Ectodermal cell (in vitro differentiated cells): ENCODE data around the gene TSGA10.

ENCODE experiments used
- H3K27ac ChIP-seq: 2 replicates; pipeline ENCODE4 v1.7.0; 2013; ENCODE audit warnings: mild to moderate bottlenecking, low read depth, low read length; ENCODE audit not compliant: insufficient read depth, poor library complexity, severe bottlenecking
- H3K27me3 ChIP-seq: 2 replicates; pipeline ENCODE4 v1.7.0; 2013; ENCODE audit warnings: mild to moderate bottlenecking, low read length; ENCODE audit not compliant: insufficient read depth, control insufficient read depth, poor library complexity, severe bottlenecking
- H3K36me3 ChIP-seq: one replicate; pipeline ENCODE4 v1.7.0; 2013; ENCODE audit warnings: low read length; ENCODE audit not compliant: control insufficient read depth, insufficient read depth
- H3K4me1 ChIP-seq: one replicate; pipeline ENCODE4 v1.7.0; 2013; ENCODE audit warnings: low read length; ENCODE audit not compliant: control insufficient read depth, insufficient read depth
- H3K4me3 ChIP-seq: 2 replicates; pipeline ENCODE4 v1.7.0; 2013; ENCODE audit warnings: low read depth, low read length, control low read depth; ENCODE audit not compliant: insufficient read depth
- H3K9me3 ChIP-seq: 2 replicates; pipeline ENCODE4 v1.7.0; 2013; ENCODE audit warnings: mild to moderate bottlenecking, low read length, moderate library complexity; ENCODE audit not compliant: control insufficient read depth
- WGBS, 2 experiments: methylation state at CpG; one replicate each; pipeline ENCODE4 v1.1.7; 2013; ENCODE audit warnings: missing lambda C conversion rate in 2 of 2; 5-methylcytosine and 5-hydroxymethylcytosine counted together

Gene TSGA10

DNA sequence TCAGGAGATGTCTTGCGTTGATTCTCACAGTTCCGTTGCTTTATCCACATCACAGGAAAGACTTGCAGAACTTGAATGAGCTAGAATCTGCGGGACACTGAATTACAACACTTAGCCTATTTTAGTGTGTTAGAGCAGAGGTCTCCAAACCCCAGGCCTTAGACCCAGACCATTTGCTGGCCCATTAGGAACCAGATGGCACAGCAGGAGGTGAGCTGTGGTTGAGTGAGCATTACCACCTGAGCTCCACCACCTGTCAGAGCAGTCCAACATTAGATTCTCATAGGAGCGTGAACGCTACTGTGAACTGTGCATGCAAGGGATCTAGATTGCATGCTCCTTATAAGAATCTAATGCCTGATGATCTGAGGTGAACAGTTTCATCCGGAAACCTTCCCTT is 30.1 kb upstream of the TSGA10 start:
- Histone ChIP-seq H3K4me1 (peaks cover 8% of the 10 kb centered on the region), H3K27ac (no peak overlapping the region), H3K9me3 (no peaks in the 10 kb centered on the region), H3K36me3 (no peaks in the 10 kb centered on the region), H3K4me3 (no peak overlapping the region), H3K27me3 (no peaks in the 10 kb centered on the region)
- WGBS, 2 experiments: 82 to 84% methylated on average over 6 of the region's 6 CpGs

DNA sequence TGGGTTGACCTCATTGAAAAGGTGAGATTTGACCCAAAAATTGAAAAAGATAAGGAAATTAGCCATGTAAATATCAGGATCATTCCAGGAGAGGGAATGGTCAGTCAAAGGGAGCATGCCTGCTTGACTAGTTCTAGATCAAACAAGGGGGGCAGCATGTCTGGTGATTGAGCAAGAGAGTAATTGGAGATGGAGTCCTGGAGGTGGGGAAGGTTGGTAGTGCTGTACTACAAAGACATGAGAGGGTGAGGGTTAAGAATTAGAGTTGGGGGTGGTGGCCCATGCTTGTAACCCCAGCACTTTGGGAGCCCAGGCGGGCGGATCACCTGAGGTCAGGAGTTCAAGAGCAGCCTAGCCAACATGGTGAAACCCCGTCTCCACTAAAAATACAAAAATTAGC is 28.3 kb upstream of the TSGA10 start:
- H3K27ac ChIP-seq: no peak overlapping the region
- H3K36me3 ChIP-seq: no peaks in the 10 kb centered on the region
- H3K9me3 ChIP-seq: no peaks in the 10 kb centered on the region
- H3K27me3 ChIP-seq: no peaks in the 10 kb centered on the region
- 92 to 96% methylated on average over 3 of the region's 3 CpGs for WGBS, 2 experiments
- no peak overlapping the region for H3K4me3 ChIP-seq
- peaks cover 8% of the 10 kb centered on the region for H3K4me1 ChIP-seq

DNA sequence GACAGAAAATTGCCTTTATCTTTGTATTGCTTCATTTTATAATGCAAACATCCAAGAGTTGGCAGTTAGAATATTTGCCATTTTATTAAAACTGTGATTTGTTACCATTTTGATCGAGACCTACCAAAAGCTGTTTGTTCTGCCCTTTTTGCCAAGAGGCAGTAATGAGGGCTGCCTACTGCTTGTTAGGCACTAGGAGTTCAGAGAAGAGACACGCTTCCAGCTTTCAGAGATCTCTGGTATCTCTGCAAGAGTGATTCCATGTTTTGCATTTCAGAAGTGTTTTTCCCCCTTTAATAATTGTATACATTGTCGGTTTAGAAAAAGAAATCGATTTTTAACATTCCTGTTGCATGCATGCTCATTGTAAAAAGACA is 26.9 kb upstream of the TSGA10 start:
- Histone ChIP-seq H3K27ac (peak overlapping the region; percentile 67), H3K27me3 (no peaks in the 10 kb centered on the region), H3K9me3 (no peaks in the 10 kb centered on the region), H3K4me1 (peaks cover 8% of the 10 kb centered on the region), H3K36me3 (no peaks in the 10 kb centered on the region), H3K4me3 (peak overlapping the region; percentile 76)
- WGBS, 2 experiments: 1 to 6% methylated on average over 4 of the region's 4 CpGs

DNA sequence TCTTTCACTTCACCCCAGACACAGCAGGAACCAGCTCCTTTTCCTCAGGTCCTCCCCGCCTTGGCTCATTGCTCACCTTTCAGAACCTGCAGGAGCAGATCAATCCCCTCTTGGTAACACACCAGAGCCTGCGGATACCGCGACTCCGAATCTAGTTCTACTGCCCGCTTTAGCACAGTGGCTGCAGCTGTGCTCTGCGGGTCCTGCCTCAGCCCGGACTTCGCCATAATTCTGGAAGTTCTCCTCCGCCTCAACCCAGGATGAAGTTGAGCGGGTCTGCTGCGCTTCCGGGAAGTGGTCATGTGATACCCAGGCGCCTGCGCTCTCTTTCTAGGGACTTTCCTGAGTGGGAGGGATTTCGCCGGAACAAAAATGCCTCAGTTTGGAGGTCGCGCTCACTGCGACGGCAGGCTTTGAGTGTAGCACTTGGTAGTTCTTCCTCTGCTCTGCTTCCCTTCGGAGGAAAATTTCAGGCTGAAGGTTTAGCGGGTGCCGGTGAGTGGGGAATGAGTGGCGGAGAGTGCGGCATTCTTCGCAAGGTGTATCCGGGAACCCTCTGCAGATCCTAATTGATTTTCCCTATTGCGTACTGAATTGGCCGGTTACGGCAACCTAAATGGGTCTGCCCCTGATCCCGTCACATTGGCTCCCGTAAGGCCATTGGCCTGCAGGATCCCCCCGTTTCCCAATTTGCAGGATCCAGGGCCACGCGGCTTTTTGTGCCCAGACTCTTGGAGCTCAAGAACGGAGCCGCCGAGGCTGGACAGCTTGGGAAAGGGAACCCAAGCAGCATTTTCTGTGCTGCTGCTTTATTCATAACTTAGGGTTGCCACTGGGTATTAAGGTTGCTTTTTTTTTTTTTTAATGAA is 26.2 kb upstream of the TSGA10 start, which contains the start of the genes MITD1 and MRPL30:
Gene MITD1 (minus strand): TSS at position 304 of the 869 bp plus-strand sequence. CDS start 77 bp downstream, at position 227.
Gene MRPL30 (plus strand): TSS at position 430 of the 869 bp plus-strand sequence. CDS start 5,020 bp downstream, outside the sequence.
- no peaks in the 10 kb centered on the region for H3K27me3 ChIP-seq
- WGBS, 2 experiments: 0% methylated on average over 39 of the region's 39 CpGs

DNA sequence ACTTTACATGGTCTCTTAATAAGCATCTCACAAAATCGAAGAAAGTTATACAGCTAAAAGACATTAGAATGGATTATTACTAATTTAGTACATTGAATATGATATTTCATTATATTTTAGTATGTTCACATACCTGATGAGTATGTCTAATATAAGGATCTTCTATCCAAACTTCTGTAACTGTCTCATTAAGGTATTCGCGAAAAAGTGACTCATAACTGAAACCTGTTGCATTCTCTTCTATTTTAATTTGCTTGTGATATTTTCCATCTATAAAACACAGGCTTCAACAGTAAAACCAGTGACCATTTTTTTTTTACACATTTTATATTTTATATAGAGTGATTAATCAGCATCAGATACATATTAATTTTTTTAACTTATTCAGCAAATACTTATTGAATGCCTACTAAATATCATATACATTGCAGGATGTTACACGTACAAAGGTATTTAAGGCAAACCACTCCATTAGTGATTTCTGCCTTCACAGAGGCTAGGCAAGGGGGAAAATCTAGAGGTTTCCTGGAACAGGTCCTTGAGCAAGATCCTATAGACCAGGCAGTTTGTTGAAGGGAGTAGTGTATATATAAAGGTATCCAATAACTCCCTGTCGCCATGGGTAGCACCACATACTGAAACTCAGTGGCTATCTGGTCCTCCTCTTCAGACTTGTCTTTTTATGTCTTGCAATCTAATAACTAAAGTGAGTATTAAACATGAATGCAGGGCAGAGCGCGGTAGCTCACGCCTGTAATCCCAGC is 16.8 kb upstream of the TSGA10 start:
- WGBS, 2 experiments: 94 to 97% methylated on average over 5 to 7 of the region's 8 CpGs
- H3K27me3 ChIP-seq: no peaks in the 10 kb centered on the region
- no peak overlapping the region for H3K4me3 ChIP-seq
- H3K27ac ChIP-seq: no peak overlapping the region
- no peaks in the 10 kb centered on the region for H3K4me1 ChIP-seq
- H3K36me3 ChIP-seq: peaks cover 15% of the 10 kb centered on the region
- H3K9me3 ChIP-seq: no peaks in the 10 kb centered on the region

More for the DNA sequence above, 26.2 kb upstream of the TSGA10 start, which contains the start of the genes MITD1 and MRPL30:
- Histone ChIP-seq H3K27ac (peak within 1 kb of the TSS; percentile 67), H3K4me1 (peaks cover 8% of the 10 kb centered on the region), H3K36me3 (no peaks in the 10 kb centered on the region), H3K4me3 (peak within 1 kb of the TSS; percentile 76), H3K9me3 (no peaks in the 10 kb centered on the region)

DNA sequence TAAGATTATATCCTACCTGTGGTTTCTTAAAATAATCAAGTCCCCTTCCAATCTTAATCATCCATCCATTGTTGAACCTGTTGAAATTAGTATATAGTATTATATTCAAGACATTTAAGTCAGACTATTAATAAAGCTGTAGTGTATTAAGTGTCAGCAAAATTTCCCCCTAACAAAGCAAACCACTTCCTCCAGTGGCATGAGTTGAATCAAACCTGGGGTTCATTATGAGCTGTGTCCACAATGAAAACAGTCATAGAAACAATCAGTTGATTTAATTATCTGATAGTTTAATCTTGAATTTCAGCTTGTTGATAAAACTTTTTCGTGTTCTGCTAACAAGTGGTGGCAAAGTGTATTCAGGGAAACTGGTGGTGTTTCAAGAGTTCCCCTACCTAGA is 14.8 kb upstream of the TSGA10 start:
- no peaks in the 10 kb centered on the region for H3K27me3 ChIP-seq
- no peak overlapping the region for H3K27ac ChIP-seq
- H3K4me3 ChIP-seq: no peak overlapping the region
- H3K9me3 ChIP-seq: no peaks in the 10 kb centered on the region
- peaks cover 15% of the 10 kb centered on the region for H3K36me3 ChIP-seq
- no peaks in the 10 kb centered on the region for H3K4me1 ChIP-seq
- 96 to 100% methylated on average over 1 of the region's 1 CpG for WGBS, 2 experiments

DNA sequence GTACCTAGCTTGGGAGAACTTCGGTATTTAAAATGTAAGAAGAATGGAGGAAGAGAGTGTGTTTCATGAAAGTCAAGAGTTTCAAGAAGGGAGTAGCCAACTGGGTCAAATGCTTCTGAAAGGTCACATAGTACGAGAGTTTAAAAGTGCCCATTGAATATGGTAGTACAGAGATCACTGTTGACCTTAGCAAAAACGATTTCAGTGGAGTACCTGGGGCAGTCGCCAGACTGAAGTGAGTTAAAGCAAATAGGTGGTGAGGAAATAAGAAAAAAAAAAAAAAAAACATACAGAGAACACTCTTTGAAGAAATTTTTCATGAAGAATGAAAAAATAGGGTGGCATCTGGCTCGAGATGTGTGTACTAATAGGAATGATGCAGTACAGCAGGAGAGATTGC is 11.5 kb upstream of the TSGA10 start:
- WGBS, 2 experiments: 93 to 95% methylated on average over 4 to 5 of the region's 5 CpGs
- H3K9me3 ChIP-seq: no peaks in the 10 kb centered on the region
- no peak overlapping the region for H3K27ac ChIP-seq
- H3K4me1 ChIP-seq: no peaks in the 10 kb centered on the region
- H3K27me3 ChIP-seq: no peaks in the 10 kb centered on the region
- H3K4me3 ChIP-seq: no peak overlapping the region
- peaks cover 15% of the 10 kb centered on the region for H3K36me3 ChIP-seq

DNA sequence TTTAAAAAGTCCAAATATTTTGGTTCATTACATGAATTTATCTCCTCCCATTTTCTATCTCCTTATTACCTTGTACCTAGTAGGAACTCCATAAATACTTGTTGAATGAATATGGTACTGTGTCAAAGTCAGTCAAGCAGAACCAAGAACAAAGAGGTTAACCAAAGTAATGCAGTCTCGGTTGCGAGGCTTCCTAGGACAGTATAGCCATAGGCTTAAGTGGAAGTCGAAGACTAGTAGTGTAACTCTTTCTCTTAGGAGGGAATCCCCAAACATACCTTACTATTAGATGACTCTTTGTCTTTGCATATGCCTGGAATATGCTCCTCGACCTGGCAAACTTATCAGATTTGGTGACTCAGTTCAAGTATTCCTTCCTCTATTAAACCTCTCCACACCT is 4.9 kb upstream of the TSGA10 start:
- no peak overlapping the region for H3K4me3 ChIP-seq
- 95 to 96% methylated on average over 4 of the region's 4 CpGs for WGBS, 2 experiments
- no peaks in the 10 kb centered on the region for H3K27me3 ChIP-seq
- H3K36me3 ChIP-seq: peaks cover 13% of the 10 kb centered on the region
- no peaks in the 10 kb centered on the region for H3K9me3 ChIP-seq
- H3K4me1 ChIP-seq: no peaks in the 10 kb centered on the region
- no peak overlapping the region for H3K27ac ChIP-seq

DNA sequence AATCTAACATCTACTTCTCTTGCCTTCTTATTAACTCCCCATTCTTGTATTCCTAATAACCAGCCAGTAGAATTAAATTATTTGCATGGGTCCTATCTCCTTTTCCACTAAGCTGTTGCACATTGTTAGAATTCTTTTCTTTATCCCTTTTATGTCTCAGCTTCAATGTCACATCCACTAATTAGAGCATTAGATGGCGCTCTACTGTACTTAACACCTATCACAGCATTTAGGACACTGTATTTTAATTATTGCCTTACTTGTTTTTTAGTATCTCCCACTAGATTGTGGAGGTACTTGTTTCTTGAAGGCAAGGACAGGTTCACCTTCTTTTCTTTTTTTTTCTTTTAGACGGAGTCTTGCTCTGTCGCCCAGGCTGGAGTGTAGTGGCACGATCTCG is 3.9 kb upstream of the TSGA10 start:
- Histone ChIP-seq H3K36me3 (peaks cover 13% of the 10 kb centered on the region), H3K27me3 (no peaks in the 10 kb centered on the region), H3K9me3 (no peaks in the 10 kb centered on the region), H3K27ac (no peak overlapping the region), H3K4me1 (peaks cover 6% of the 10 kb centered on the region), H3K4me3 (no peak overlapping the region)
- WGBS, 2 experiments: 85 to 92% methylated on average over 5 of the region's 5 CpGs

DNA sequence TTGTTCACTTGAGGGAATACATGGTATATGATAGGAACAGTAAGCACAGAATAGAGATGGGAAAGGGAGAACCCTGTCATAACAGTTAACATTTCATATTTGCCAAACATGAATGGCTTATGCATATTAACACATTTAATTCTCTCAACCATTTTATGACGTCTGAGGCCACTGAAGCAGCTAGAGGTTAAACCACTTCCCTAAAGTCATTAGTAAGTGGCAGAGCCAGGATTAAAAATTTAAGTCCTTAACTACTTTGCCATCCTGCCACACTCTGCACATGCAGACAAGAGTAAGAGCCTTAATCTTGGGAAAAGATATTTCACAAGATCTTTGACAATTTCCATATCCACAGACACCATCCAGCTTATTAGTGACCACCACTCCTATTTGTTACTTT is 2.1 kb upstream of the TSGA10 start:
- H3K27ac ChIP-seq: no peak overlapping the region
- H3K4me3 ChIP-seq: no peak overlapping the region
- no peaks in the 10 kb centered on the region for H3K9me3 ChIP-seq
- peaks cover 13% of the 10 kb centered on the region for H3K36me3 ChIP-seq
- H3K4me1 ChIP-seq: peaks cover 7% of the 10 kb centered on the region
- 80 to 96% methylated on average over 1 of the region's 1 CpG for WGBS, 2 experiments
- no peaks in the 10 kb centered on the region for H3K27me3 ChIP-seq
